SW480 (cell line): ENCODE data around the gene OVOL2.
"Not testable (repeated sequence)": the region's sequence is repeated elsewhere in the genome, so short reads cannot be mapped to it uniquely, and the experiment has no call there.

Source experiments
- DNase-seq: peaks from one replicate; pipeline ENCODE4 v3.0.0-alpha.2; 2016; ENCODE audit warnings: low spot score

Gene OVOL2

DNA sequence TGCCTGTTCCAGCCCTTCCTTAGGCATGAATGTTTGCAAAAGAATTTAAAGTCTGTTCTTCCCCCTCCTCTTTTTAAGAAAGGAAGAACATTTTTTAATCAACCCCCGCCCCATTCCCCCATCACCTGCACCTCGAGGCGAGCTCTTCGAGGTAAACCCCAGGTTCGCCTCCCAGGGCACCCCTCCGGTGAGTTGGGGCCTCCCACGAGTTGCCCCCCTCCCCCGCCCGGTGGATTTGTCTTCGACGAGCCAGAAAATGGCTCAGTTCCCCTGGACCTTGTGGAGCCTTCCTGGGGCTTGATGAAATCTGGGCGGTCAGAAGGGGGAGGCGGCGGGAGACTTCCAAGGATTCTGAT, 256 bp upstream of the OVOL2 start:
- no peak for DNase-seq

- DNase-seq, result peak; percentile 71
These were observed 1.3 kb downstream of the OVOL2 start for GRCh38 chr20:18056174-18057100.

DNA sequence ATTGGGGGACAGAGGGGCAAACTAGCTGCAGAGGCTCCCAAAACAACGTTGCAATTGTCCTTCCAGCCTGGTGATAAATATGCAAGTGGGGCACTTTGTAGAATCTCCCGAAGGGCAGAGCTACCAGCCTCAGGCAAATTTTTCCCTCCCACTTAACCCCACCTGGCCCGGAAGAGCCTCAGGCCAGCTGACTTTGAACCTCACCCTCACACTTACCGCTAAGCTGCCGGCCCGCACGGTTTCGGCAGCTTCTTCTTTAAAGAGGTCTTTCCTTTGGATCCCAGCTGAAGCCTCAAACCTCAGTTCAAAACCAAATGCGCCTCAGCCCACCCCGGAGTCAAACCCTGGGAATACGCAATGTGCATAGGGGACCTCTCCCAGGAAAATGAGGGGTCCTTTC, 2.5 kb downstream of the OVOL2 start:
- DNase-seq, result peak; percentile 25

GRCh38 chr20:18052856-18053255, 4.9 kb downstream of the OVOL2 start:
- DNase-seq, result no peak

- no peak for DNase-seq
These were observed 7.1 kb downstream of the OVOL2 start for GRCh38 chr20:18050628-18051027.

DNA sequence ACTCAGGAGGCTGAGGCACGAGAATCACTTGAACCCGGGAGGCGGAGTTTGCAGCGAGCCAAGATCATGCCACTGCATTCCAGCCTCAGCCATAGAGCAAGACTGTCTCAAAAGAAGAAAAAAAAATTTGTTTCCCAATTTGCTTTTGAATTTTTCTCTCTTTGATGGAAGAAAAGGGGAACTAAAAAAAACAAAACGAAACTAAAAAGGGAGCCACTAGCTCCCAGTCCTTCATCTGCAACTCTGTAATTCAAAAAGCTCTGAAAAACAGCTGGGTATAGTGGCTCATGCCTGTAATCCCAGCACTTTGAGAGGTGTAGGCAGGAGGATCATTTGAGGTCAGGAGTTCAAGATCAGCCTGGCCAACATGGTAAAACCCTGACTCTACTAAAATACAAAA, 9.5 kb downstream of the OVOL2 start:
- no peak for DNase-seq

DNA sequence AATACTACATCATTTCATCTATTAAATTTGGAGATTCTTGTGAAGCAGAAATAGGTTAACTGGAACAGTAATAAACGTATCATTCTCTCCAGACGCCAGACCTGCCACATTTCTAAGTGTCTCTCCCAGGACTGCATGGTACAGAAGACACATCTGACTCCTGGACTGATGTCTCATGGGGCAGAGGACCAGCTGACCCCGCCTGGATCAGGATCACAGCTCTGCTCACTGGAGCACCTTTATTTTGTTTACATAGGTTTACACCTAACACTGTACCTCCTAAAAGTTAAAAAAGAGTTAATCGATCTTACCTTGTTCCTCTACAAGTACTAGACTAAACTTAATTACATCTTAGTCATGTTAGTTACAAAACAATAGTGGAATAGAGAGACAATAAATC, 11.2 kb downstream of the OVOL2 start:
- DNase-seq, result no peak

DNA sequence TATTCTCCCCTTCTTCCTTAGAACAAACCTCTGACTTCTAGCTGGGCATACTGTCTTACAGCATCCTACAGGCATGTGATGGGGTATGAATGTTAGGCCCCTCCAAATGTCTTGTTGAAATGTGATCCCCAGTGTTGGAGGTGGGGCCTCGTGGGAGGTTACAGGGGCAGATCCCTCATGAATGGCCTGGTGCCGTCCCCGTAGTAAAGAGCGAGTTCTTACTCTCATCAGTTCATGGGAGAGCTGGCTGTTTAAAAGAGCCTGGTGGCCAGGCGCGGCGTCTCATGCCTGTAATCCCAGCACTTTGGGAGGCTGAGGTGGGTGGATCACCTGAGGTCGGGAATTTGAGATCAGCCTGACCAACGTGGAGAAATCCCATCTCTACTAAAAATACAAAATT, 15.5 kb downstream of the OVOL2 start:
- no peak for DNase-seq

- DNase-seq, result no peak
These were observed 16.3 kb downstream of the OVOL2 start for GRCh38 chr20:18041462-18041861.

- DNase-seq, result no peak
These were observed 18.7 kb downstream of the OVOL2 start for GRCh38 chr20:18039063-18039462.

DNA sequence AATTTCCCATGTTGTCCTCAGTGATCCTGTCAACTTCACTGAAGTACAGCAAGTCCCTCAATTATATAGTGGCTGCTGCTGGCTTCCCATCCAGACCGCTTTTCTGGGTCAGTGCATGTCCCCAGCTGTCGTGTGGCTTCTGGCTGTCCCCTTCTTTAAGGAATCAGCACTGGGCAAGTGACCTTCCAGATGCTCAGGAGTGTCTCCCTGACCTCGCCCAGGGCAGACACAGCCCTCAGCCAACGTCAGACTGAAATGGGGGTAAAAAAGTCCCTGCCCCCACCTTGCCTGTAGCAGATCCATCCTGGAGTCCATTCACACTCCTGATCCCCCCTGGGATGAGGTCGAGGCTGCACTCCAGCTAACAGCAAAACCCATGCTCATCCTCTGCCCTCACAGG, 23.7 kb downstream of the OVOL2 start:
- DNase-seq, result no peak

GRCh38 chr20:18032977-18033892, 24.5 kb downstream of the OVOL2 start:
- DNase-seq, result peak; percentile 53

DNA sequence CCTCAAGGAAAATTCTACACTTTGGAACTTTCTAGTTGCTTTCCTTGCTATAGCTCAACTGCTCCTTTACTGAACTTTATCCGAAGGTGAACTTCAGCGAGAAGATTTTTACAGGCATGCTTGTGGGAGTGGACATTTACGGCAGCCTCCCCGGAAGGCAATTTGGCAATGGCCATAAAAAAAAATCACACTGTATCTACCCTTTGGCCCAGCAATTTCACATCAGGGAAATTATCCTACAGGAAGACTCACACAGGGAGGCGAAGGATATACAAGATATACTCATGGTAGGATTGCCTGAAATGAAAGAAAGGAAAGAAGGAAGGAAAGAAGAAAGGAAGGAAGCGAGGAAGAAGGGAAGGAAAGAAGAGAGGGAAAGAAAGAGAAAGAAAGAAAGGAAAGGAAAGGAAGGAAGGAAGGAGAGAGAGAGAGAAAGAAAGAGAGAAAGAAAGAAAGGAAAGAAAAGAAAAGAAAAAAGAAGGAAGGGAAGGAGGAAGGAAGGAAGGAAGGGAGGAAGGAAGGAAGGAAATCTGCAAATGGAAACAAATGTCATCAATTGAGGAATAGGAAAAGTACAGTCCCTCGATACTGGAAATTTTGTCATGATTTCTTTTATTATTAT, 25.7 kb downstream of the OVOL2 start:
- DNase-seq, result no peak

DNA sequence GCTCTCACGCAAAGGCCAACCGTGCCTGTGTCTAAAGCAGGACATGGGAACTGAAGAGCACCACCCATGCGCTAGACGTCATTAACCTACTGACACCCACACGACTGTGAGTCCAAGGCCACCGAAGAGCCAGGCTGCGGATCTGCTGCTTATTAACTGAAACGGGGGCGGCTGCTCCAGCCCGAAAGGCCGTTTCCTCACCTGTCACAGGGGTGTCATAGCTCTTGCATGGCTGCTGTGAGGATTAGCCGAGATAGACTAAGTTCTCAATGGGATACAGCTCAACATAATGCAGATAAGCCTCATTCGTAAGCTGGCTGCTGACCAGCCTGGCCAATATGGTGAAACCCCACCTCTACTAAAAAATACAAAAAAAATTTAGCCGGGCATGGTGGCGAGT, 26.7 kb downstream of the OVOL2 start:
- DNase-seq, result no peak

GRCh38 chr20:18030020-18030419, 27.7 kb downstream of the OVOL2 start:
- no peak for DNase-seq

DNA sequence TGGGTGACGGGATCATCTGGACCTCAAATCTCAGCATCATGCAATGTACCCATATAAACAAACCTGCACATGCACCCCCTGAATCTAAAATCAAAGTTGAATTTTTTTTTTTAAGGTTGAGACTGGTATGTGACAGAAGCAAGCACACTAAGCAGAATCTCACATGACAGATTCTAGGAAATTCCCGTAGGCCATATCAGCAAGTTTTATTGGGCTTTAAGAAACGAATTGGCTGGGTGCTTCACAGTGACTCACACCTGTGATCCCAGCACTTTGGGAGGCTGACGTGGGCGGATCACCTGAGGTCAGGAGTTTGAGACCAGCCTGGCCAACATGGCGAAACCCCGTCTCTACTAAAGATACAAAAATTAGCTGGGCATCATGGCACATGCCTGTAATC, 30.7 kb downstream of the OVOL2 start:
- DNase-seq, result not testable (repeated sequence)

GRCh38 chr20:18024606-18025127, 33.0 kb downstream of the OVOL2 start:
- no peak for DNase-seq

DNA sequence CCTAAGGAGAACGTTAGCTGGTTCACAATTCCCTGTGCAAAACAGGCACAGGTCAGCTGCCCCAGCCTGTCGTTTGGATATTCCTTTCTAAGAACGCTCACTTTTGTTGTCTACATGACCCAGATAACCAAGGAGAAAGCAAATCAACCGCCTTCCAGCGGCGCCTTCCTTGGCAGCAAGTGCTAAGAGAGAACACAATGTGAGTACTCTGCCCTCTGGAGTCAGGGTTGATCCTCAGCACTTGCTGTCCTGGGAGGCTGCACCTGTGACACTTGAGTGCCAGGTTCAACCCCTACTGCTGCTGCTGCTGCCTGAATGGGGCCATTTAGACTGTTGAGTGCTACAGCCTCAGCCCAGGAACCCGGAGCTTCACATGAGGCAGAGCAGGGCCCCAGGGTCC, 36.8 kb downstream of the OVOL2 start:
- no peak for DNase-seq

DNA sequence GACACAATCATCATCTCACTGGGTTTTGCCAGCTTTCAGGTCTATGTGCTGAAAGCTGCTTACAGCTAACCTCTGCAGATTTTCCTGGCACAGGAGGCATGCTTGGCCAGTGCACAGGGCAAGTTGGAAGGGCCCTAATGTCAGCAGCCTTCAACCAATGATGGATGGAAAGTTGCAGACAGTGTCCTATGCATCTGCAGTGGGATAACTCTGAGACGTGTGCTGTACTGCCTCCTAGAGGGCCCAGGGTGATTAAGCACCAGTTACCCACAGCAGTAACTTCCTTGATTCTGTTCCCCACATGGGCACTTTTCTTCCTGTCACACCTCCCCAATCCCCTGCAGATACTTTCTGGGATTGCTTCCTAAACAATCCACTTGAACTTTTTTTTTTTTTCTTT, 38.6 kb downstream of the OVOL2 start:
- no peak for DNase-seq

GRCh38 chr20:18018100-18018499, 39.6 kb downstream of the OVOL2 start:
- no peak for DNase-seq

DNA sequence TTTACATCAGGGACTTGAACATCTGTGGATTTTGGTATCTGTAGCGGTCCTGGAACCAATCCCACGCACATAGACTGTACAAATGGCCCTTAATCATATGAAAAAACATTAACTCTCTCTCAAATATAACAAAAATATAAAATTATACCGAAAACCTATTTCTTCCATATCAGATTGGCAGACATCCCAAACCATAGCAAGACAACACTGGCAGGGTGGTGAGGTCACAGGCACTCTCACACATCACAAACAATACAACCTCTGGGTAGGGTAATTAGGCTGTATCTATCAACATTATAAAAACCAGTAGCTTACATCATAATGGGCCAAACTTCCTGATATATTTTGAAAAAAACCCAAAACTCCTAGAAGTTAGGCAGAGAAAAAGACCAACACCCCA, 40.9 kb downstream of the OVOL2 start:
- DNase-seq, result no peak

DNA sequence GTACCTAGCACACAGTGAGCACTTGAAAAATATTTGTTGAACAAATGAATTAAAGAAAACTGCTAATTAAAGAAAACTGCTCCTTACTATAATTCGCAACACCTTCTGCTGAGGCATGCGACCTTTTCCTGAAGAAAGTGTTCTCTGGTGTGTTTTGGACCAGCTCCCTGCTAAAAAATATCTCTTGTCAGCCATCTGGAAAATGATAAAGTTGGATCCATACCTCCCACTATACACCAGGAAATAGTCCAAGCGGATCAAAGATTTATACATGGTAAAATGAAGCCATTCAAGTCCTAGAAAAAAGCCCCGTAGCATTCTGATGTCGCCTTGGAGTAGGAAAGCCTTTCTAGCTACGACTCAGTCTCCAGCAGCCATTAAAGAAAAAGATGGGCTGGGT, 43.3 kb downstream of the OVOL2 start:
- no peak for DNase-seq
